Body of pancreas (tissue), 4 donors: Measurements from ENCODE around the gene SYNPR.

Experiments
- CTCF ChIP-seq, 7 experiments: fragments of 450-650 bp in 4 of 7; fragments of 200-600 bp in 3 of 7; sonication (generic) in 3 of 7; IDR thresholded peaks; one replicate each; pipeline ENCODE4 v1.5.1; 2016 to 2019; ENCODE audit warnings: antibody characterized with exemption in 7 of 7
- POLR2A ChIP-seq, 3 donors: fragments of 450-650 bp; IDR thresholded peaks; one replicate each; pipeline ENCODE4 v1.6.1; 2016; ENCODE audit warnings: antibody characterized with exemption in 3 of 3, mild to moderate bottlenecking in 2 of 3

GRCh38 chr3:63508771-63509170 lies 230.7 kb downstream of the SYNPR start:
- TF ChIP-seq CTCF (IDR thresholded peaks at IDR 0.05): no peak
- no peak for TF ChIP-seq POLR2A (IDR thresholded peaks at IDR 0.05)
